Astrocyte (in vitro differentiated cells and primary cell): ENCODE measurements around the gene VLDLR. TPM values are rescaled to one million over a fixed set of nuclear protein-coding genes. Genes with fewer than 3 reads are reported as not detected.

Experiments used
- DNase-seq: peaks from one replicate; pipeline ENCODE4 v3.0.0-alpha.2; 2010; ENCODE audit warnings: low read depth
- FAIRE-seq: peaks from 2 replicates; lab custom pipeline; 2011; peaks lifted over from hg19 to GRCh38; lab: Jason Lieb, UNC
- H2AFZ ChIP-seq: 2 replicates; pipeline ENCODE4 v1.6.0; 2012; ENCODE audit warnings: low read depth, low read length, inconsistent platforms
- H3K27ac ChIP-seq: 2 replicates; pipeline ENCODE4 v1.5.1; 2011; ENCODE audit warnings: low read depth, low read length, inconsistent platforms
- H3K27me3 ChIP-seq: 2 replicates; pipeline ENCODE4 v1.6.0; 2011; ENCODE audit warnings: low read length, inconsistent platforms; ENCODE audit not compliant: insufficient read depth
- H3K36me3 ChIP-seq: 2 replicates; pipeline ENCODE4 v1.5.1; 2011; ENCODE audit warnings: low read length, inconsistent platforms; ENCODE audit not compliant: insufficient read depth
- H3K4me1 ChIP-seq: 2 replicates; pipeline ENCODE4 v1.5.1; 2011; ENCODE audit warnings: low read length, inconsistent platforms; ENCODE audit not compliant: insufficient read depth
- H3K4me2 ChIP-seq: 2 replicates; pipeline ENCODE4 v1.6.0; 2012; ENCODE audit warnings: low read length, inconsistent platforms
- H3K4me3 ChIP-seq: 2 replicates; pipeline ENCODE4 v1.5.1; 2011; ENCODE audit warnings: low read depth, mild to moderate bottlenecking, low read length, inconsistent platforms; ENCODE audit not compliant: insufficient read depth
- H3K79me2 ChIP-seq: 2 replicates; pipeline ENCODE4 v1.6.0; 2012; ENCODE audit warnings: mild to moderate bottlenecking, low read length, inconsistent platforms; ENCODE audit not compliant: insufficient read depth
- H3K9ac ChIP-seq: 2 replicates; pipeline ENCODE4 v1.6.0; 2012; ENCODE audit warnings: mild to moderate bottlenecking, low read length, inconsistent platforms
- H3K9me3 ChIP-seq: 2 replicates; pipeline ENCODE4 v1.5.1; 2012; ENCODE audit warnings: low read depth, mild to moderate bottlenecking, low read length, inconsistent platforms; ENCODE audit not compliant: insufficient read depth
- H4K20me1 ChIP-seq: 2 replicates; pipeline ENCODE4 v1.6.0; 2012; ENCODE audit warnings: low read length, inconsistent platforms; ENCODE audit not compliant: insufficient read depth
- H3K27ac Mint-ChIP-seq: one replicate; pipeline ENCODE4 v1.8.0; 2021; ENCODE audit warnings: mild to moderate bottlenecking, mixed read lengths; ENCODE audit not compliant: unreplicated experiment
- H3K27me3 Mint-ChIP-seq: one replicate; pipeline ENCODE4 v1.8.0; 2021; ENCODE audit warnings: low read depth, mixed read lengths; ENCODE audit not compliant: unreplicated experiment
- H3K36me3 Mint-ChIP-seq: one replicate; pipeline ENCODE4 v1.8.0; 2021; ENCODE audit warnings: low read depth, mixed read lengths; ENCODE audit not compliant: unreplicated experiment
- H3K4me1 Mint-ChIP-seq: one replicate; pipeline ENCODE4 v1.8.0; 2021; ENCODE audit warnings: low read depth, mixed read lengths; ENCODE audit not compliant: unreplicated experiment
- H3K4me3 Mint-ChIP-seq: one replicate; pipeline ENCODE4 v1.8.0; 2021; ENCODE audit warnings: mild to moderate bottlenecking, moderate library complexity, mixed read lengths; ENCODE audit not compliant: unreplicated experiment
- H3K9me3 Mint-ChIP-seq: one replicate; pipeline ENCODE4 v1.8.0; 2021; ENCODE audit warnings: mild to moderate bottlenecking, mixed read lengths; ENCODE audit not compliant: unreplicated experiment
- EZH2 ChIP-seq: IDR thresholded peaks from 2 replicates; pipeline ENCODE4 v1.6.1; 2012; ENCODE audit warnings: mild to moderate bottlenecking, low read length, inconsistent platforms; ENCODE audit not compliant: insufficient read depth
- total RNA-seq: library from RNA; stranded (reverse); gene quantifications from 2 replicates; pipeline ENCODE4 v1.2.1, GENCODE V29; 2021
- TF ChIP-seq, protein P1 (sequence below): IDR thresholded peaks from 2 replicates; pipeline ENCODE4 v1.5.1; 2011; ENCODE audit warnings: low read depth, mild to moderate bottlenecking, inconsistent platforms, low read length, moderate library complexity; ENCODE audit not compliant: insufficient read depth

VLDLR gene
- total RNA-seq, 1 donor from 2014 or later = 63.2 TPM

GRCh38 chr9:2657427-2657826 lies 35.8 kb downstream of the VLDLR start:
- H3K4me3 ChIP-seq = no peak overlapping the region
- no peak overlapping the region for H3K27ac Mint-ChIP-seq
- H3K79me2 ChIP-seq = no peaks in the 10 kb centered on the region
- H3K36me3 Mint-ChIP-seq = peaks cover 15% of the 10 kb centered on the region
- H3K36me3 ChIP-seq = no peaks in the 10 kb centered on the region
- no peak overlapping the region for H3K9ac ChIP-seq
- H3K4me1 ChIP-seq = peaks cover 16% of the 10 kb centered on the region
- H3K4me3 Mint-ChIP-seq = no peak overlapping the region
- H3K27me3 ChIP-seq = no peaks in the 10 kb centered on the region
- no peaks in the 10 kb centered on the region for H4K20me1 ChIP-seq
- DNase-seq (no peak), FAIRE-seq (no peak)
- peaks cover 2% of the 10 kb centered on the region for H3K27me3 Mint-ChIP-seq
- TF ChIP-seq, protein P1, sequence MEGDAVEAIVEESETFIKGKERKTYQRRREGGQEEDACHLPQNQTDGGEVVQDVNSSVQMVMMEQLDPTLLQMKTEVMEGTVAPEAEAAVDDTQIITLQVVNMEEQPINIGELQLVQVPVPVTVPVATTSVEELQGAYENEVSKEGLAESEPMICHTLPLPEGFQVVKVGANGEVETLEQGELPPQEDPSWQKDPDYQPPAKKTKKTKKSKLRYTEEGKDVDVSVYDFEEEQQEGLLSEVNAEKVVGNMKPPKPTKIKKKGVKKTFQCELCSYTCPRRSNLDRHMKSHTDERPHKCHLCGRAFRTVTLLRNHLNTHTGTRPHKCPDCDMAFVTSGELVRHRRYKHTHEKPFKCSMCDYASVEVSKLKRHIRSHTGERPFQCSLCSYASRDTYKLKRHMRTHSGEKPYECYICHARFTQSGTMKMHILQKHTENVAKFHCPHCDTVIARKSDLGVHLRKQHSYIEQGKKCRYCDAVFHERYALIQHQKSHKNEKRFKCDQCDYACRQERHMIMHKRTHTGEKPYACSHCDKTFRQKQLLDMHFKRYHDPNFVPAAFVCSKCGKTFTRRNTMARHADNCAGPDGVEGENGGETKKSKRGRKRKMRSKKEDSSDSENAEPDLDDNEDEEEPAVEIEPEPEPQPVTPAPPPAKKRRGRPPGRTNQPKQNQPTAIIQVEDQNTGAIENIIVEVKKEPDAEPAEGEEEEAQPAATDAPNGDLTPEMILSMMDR = no peak
- no peak for TF ChIP-seq EZH2
- H3K4me1 Mint-ChIP-seq = peaks cover 14% of the 10 kb centered on the region
- H3K9me3 Mint-ChIP-seq = peaks cover 2% of the 10 kb centered on the region
- no peak overlapping the region for H2AFZ ChIP-seq
- no peak overlapping the region for H3K4me2 ChIP-seq
- no peak overlapping the region for H3K27ac ChIP-seq
- no peaks in the 10 kb centered on the region for H3K9me3 ChIP-seq

- TF ChIP-seq, protein P1 = no peak
- TF ChIP-seq EZH2 = no peak
- no peak overlapping the region for H3K9ac ChIP-seq
- H3K27ac ChIP-seq = no peak overlapping the region
- H3K36me3 ChIP-seq = no peaks in the 10 kb centered on the region
- Mint-ChIP-seq H3K4me3 (no peak overlapping the region), H3K9me3 (peaks cover 12% of the 10 kb centered on the region), H3K27me3 (peaks cover 2% of the 10 kb centered on the region), H3K4me1 (peaks cover 4% of the 10 kb centered on the region), H3K27ac (no peak overlapping the region), H3K36me3 (peaks cover 5% of the 10 kb centered on the region)
- no peak for FAIRE-seq
- H3K9me3 ChIP-seq = no peaks in the 10 kb centered on the region
- H3K79me2 ChIP-seq = no peaks in the 10 kb centered on the region
- no peak overlapping the region for H3K4me3 ChIP-seq
- no peaks in the 10 kb centered on the region for H3K4me1 ChIP-seq
- no peaks in the 10 kb centered on the region for H4K20me1 ChIP-seq
- H2AFZ ChIP-seq = no peak overlapping the region
- no peak for DNase-seq
- no peaks in the 10 kb centered on the region for H3K27me3 ChIP-seq
- H3K4me2 ChIP-seq = no peak overlapping the region
Observed at GRCh38 chr9:2662496-2662895, 40.9 kb downstream of the VLDLR start.

- H3K4me3 ChIP-seq = no peak overlapping the region
- Mint-ChIP-seq H3K36me3 (peaks cover 7% of the 10 kb centered on the region), H3K27ac (no peak overlapping the region), H3K4me1 (peaks cover 4% of the 10 kb centered on the region), H3K4me3 (no peak overlapping the region), H3K27me3 (peaks cover 2% of the 10 kb centered on the region), H3K9me3 (peaks cover 17% of the 10 kb centered on the region)
- H3K79me2 ChIP-seq = no peaks in the 10 kb centered on the region
- H3K36me3 ChIP-seq = no peaks in the 10 kb centered on the region
- H3K9ac ChIP-seq = no peak overlapping the region
- H2AFZ ChIP-seq = no peak overlapping the region
- no peaks in the 10 kb centered on the region for H4K20me1 ChIP-seq
- no peak overlapping the region for H3K4me2 ChIP-seq
- no peaks in the 10 kb centered on the region for H3K4me1 ChIP-seq
- TF ChIP-seq, protein P1 = no peak
- TF ChIP-seq EZH2 = no peak
- DNase-seq = no peak
- H3K27ac ChIP-seq = no peak overlapping the region
- no peaks in the 10 kb centered on the region for H3K9me3 ChIP-seq
- FAIRE-seq = no peak
- no peaks in the 10 kb centered on the region for H3K27me3 ChIP-seq
Observed at GRCh38 chr9:2663461-2664173, 42.0 kb downstream of the VLDLR start.
